Astrocyte of the cerebellum (primary cell): ENCODE measurements around the gene PTPN20.
"Not testable (repeated sequence)": the region's sequence is repeated elsewhere in the genome, so short reads cannot be mapped to it uniquely, and the experiment has no call there.

Source experiments
- DNase-seq: peaks from one replicate; pipeline ENCODE4 v3.0.0-alpha.2; 2011; ENCODE audit warnings: low read depth
- H3K4me3 ChIP-seq: 2 replicates; pipeline ENCODE4 v1.5.1; 2011; ENCODE audit warnings: mild to moderate bottlenecking, low read depth, low read length, moderate library complexity
- CTCF ChIP-seq: IDR thresholded peaks from 2 replicates; pipeline ENCODE4 v1.5.1; 2012; ENCODE audit warnings: low read length, low read depth, moderate library complexity, mild to moderate bottlenecking; ENCODE audit errors: missing control alignments
- in situ Hi-C: cut with HindIII; loops from 2 replicates; pipeline ENCODE4 v1.10.0; 2017; ENCODE audit warnings: low sequenced_read_pairs

Gene PTPN20

GRCh38 chr10:46932383-46932782 is 21.2 kb downstream of the PTPN20 start:
- H3K4me3 ChIP-seq, in situ Hi-C loops, DNase-seq: not testable (repeated sequence)

GRCh38 chr10:46941091-46941490 is 29.9 kb downstream of the PTPN20 start:
- in situ Hi-C loops, DNase-seq, H3K4me3 ChIP-seq: not testable (repeated sequence)

- in situ Hi-C loops, H3K4me3 ChIP-seq, DNase-seq: not testable (repeated sequence)
These were observed 37.7 kb downstream of the PTPN20 start for GRCh38 chr10:46948687-46949518.

GRCh38 chr10:46952540-46952939 is 41.3 kb downstream of the PTPN20 start:
- H3K4me3 ChIP-seq, in situ Hi-C loops, DNase-seq: not testable (repeated sequence)

GRCh38 chr10:46960742-46961141 is 49.5 kb downstream of the PTPN20 start:
- DNase-seq, in situ Hi-C loops, H3K4me3 ChIP-seq: not testable (repeated sequence)

- DNase-seq, in situ Hi-C loops, H3K4me3 ChIP-seq: not testable (repeated sequence)
These were observed 52.1 kb downstream of the PTPN20 start for GRCh38 chr10:46963356-46963755.

GRCh38 chr10:46967013-46967412 is 55.8 kb downstream of the PTPN20 start:
- in situ Hi-C loops, H3K4me3 ChIP-seq, DNase-seq: not testable (repeated sequence)

- DNase-seq, in situ Hi-C loops, H3K4me3 ChIP-seq: not testable (repeated sequence)
These were observed 69.0 kb downstream of the PTPN20 start for GRCh38 chr10:46980223-46980622.

GRCh38 chr10:46987233-46987924 is 76.2 kb downstream of the PTPN20 start:
- in situ Hi-C loops, DNase-seq, H3K4me3 ChIP-seq: not testable (repeated sequence)

GRCh38 chr10:46992803-46993561 is 81.8 kb downstream of the PTPN20 start:
- no peak overlapping the region for H3K4me3 ChIP-seq
- in situ Hi-C loops: no loop called here
- peak; percentile 45 for DNase-seq
- TF ChIP-seq CTCF: peak; percentile 59

- peak; percentile 20 for TF ChIP-seq CTCF
- H3K4me3 ChIP-seq: no peak overlapping the region
- in situ Hi-C loops: no loop called here
- no peak for DNase-seq
These were observed 84.0 kb downstream of the PTPN20 start for GRCh38 chr10:46995234-46995633.
